ENCODE measurements around the gene CRAT. TPM values are rescaled to one million over a fixed set of nuclear protein-coding genes. Genes with fewer than 3 reads are reported as not detected.

Gene CRAT
- polyA plus RNA-seq, 2 of the 4 experiments (the other 2 are of a cell fraction): 20.5 to 26.0 TPM

DNA sequence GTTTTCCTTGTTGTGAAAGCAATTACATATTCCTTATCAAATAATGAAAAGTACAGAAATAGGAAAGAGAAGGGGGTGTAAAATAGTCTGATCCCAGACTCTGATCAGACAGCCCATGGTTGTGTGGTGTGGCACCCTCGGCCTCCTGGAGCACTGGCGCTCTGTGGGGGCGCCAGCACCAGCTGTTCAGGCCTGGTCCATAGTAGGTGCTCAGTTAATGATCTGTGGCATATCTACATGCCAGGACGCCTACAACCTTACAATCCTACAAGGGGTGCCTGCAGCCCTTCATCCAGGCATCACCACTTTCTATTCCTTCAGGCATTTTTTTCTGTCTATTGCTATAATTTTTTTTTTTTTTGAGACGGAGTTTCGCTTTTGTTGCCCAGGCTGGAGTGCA lies 57.6 kb downstream of the CRAT start:
- Histone ChIP-seq H3K4me1 (peaks cover 13% of the 10 kb centered on the region), H3K9me3 (no peaks in the 10 kb centered on the region), H3K4me2 (no peak overlapping the region), H3K27ac (no peak overlapping the region), H3K4me3 (no peak overlapping the region)
- ATAC-seq (no peak), DNase-seq (ENCODE audit: low read depth in 1 of 2, low spot score in 1 of 2) (no peak), FAIRE-seq (no peak)
- ChIA-PET POLR2A (no interaction called here), CTCF (no interaction called here)
- TF ChIP-seq, protein P1, sequence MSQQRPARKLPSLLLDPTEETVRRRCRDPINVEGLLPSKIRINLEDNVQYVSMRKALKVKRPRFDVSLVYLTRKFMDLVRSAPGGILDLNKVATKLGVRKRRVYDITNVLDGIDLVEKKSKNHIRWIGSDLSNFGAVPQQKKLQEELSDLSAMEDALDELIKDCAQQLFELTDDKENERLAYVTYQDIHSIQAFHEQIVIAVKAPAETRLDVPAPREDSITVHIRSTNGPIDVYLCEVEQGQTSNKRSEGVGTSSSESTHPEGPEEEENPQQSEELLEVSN (IDR thresholded peaks at IDR 0.05; ENCODE audit: borderline replicate concordance, low read depth): no peak
- TF ChIP-seq, protein P2, sequence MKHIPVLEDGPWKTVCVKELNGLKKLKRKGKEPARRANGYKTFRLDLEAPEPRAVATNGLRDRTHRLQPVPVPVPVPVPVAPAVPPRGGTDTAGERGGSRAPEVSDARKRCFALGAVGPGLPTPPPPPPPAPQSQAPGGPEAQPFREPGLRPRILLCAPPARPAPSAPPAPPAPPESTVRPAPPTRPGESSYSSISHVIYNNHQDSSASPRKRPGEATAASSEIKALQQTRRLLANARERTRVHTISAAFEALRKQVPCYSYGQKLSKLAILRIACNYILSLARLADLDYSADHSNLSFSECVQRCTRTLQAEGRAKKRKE (CRISPR knock-in tag; IDR thresholded peaks at IDR 0.05; ENCODE audit: low read depth): no peak
- TF ChIP-seq JUNB (IDR thresholded peaks at IDR 0.05) (no peak), POLR2AphosphoS2 (conservative IDR thresholded peaks at IDR 0.05; ENCODE audit: low read length) (no peak), EP300 (IDR thresholded peaks at IDR 0.05) (no peak), RARB (CRISPR knock-in tag; IDR thresholded peaks at IDR 0.05) (no peak), CEBPB (IDR thresholded peaks at IDR 0.05) (no peak)
- TF ChIP-seq, protein P3, sequence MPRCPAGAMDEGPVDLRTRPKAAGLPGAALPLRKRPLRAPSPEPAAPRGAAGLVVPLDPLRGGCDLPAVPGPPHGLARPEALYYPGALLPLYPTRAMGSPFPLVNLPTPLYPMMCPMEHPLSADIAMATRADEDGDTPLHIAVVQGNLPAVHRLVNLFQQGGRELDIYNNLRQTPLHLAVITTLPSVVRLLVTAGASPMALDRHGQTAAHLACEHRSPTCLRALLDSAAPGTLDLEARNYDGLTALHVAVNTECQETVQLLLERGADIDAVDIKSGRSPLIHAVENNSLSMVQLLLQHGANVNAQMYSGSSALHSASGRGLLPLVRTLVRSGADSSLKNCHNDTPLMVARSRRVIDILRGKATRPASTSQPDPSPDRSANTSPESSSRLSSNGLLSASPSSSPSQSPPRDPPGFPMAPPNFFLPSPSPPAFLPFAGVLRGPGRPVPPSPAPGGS (IDR thresholded peaks at IDR 0.05): no peak
- WGBS (ENCODE audit: missing lambda C conversion rate): 92% methylated on average over 6 of the region's 6 CpGs

DNA sequence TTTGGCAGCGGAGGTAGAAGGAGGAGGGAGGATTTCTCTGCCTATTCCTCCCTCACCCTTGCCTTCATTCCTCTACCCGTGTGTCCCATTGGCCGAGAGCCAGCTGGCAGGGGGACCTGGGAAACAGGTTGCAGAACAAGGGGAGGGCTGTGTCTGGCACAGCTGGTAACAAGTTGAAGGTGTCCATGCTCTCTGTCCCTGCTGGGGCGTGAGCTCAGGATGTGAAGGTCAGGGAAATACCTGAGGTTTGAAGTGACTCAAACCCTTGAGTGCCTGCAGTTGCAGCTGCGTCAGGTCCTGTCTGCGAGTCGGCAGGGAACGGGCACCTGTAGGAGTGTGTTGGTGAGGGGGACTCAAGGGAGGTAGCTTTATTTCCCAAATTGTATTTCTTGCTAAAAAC lies 58.0 kb downstream of the CRAT start:
- no peak overlapping the region for H3K4me2 ChIP-seq
- no peaks in the 10 kb centered on the region for H3K9me3 ChIP-seq
- CTCF ChIA-PET: no interaction called here
- TF ChIP-seq ZC3H11A (IDR thresholded peaks at IDR 0.05): no peak
- no peak for TF ChIP-seq HOXA7 (CRISPR knock-in tag; IDR thresholded peaks at IDR 0.05)
- TF ChIP-seq HOXB5 (CRISPR knock-in tag; IDR thresholded peaks at IDR 0.05): no peak
- TF ChIP-seq ZNF302 (CRISPR knock-in tag; IDR thresholded peaks at IDR 0.05): no peak
- no peak for TF ChIP-seq SMC3 (IDR thresholded peaks at IDR 0.05)
- no peak; a peak in 2 of 6 replicates for ATAC-seq
- 70% methylated on average over 8 of the region's 8 CpGs for WGBS (ENCODE audit: missing lambda C conversion rate)
- peak in 1 of 2 experiments; percentile 35 for DNase-seq (ENCODE audit: low read depth in 1 of 2, low spot score in 1 of 2)
- H3K4me1 ChIP-seq: peaks cover 13% of the 10 kb centered on the region
- FAIRE-seq: no peak
- POLR2A ChIA-PET: no interaction called here
- no peak overlapping the region for H3K27ac ChIP-seq
- no peak overlapping the region for H3K4me3 ChIP-seq

Other genes with a start within 250 kb of the CRAT start
- 10.0 and 12.2 TPM in 2 replicates for gene KYAT1, start 228.8 kb downstream of the CRAT start, polyA plus RNA-seq (2011; rRNA removed)
- gene KYAT1, start 228.8 kb downstream of the CRAT start, polyA plus RNA-seq (2017; fragmentation: RNase III; extraction: RNeasy Plus Mini Kit Qiagen cat#74134 plus additional on column Dnase treatment): 8.1 to 9.6 TPM (median 8.4 TPM) in 3 replicates
- 25.9 and 29.2 TPM in 2 replicates for gene LRRC8A, start 228.7 kb downstream of the CRAT start, polyA plus RNA-seq (2011; rRNA removed)
- gene LRRC8A, start 228.7 kb downstream of the CRAT start, polyA plus RNA-seq (2017; fragmentation: RNase III; extraction: RNeasy Plus Mini Kit Qiagen cat#74134 plus additional on column Dnase treatment): 22.6 to 23.1 TPM (median 22.9 TPM) in 3 replicates
- gene PHYHD1, start 189.8 kb downstream of the CRAT start, polyA plus RNA-seq (2011; rRNA removed): 0.12 TPM in 1 of 2 replicates, not detected in the other
- gene PHYHD1, start 189.8 kb downstream of the CRAT start, polyA plus RNA-seq (2017; fragmentation: RNase III; extraction: RNeasy Plus Mini Kit Qiagen cat#74134 plus additional on column Dnase treatment): 0.12 TPM in 1 of 3 replicates, not detected in the others
- gene DOLK, start 163.2 kb downstream of the CRAT start, polyA plus RNA-seq (2011; rRNA removed): 25.4 and 27.8 TPM in 2 replicates
- gene DOLK, start 163.2 kb downstream of the CRAT start, polyA plus RNA-seq (2017; fragmentation: RNase III; extraction: RNeasy Plus Mini Kit Qiagen cat#74134 plus additional on column Dnase treatment): 19.9 to 22.8 TPM (median 22.2 TPM) in 3 replicates
- 52.3 and 62.1 TPM in 2 replicates for gene NUP188, start 163.1 kb downstream of the CRAT start, polyA plus RNA-seq (2011; rRNA removed)
- 29.2 to 37.9 TPM (median 33.2 TPM) in 3 replicates for gene NUP188, start 163.1 kb downstream of the CRAT start, polyA plus RNA-seq (2017; fragmentation: RNase III; extraction: RNeasy Plus Mini Kit Qiagen cat#74134 plus additional on column Dnase treatment)
- gene SH3GLB2, start 82.5 kb downstream of the CRAT start, polyA plus RNA-seq (2011; rRNA removed): 28.3 and 30.0 TPM in 2 replicates
- gene SH3GLB2, start 82.5 kb downstream of the CRAT start, polyA plus RNA-seq (2017; fragmentation: RNase III; extraction: RNeasy Plus Mini Kit Qiagen cat#74134 plus additional on column Dnase treatment): 40.2 to 42.6 TPM (median 40.6 TPM) in 3 replicates
- gene MIGA2, start 74.2 kb downstream of the CRAT start, polyA plus RNA-seq (2011; rRNA removed): 6.3 and 6.4 TPM in 2 replicates
- 12.8 to 16.1 TPM (median 15.1 TPM) in 3 replicates for gene MIGA2, start 74.2 kb downstream of the CRAT start, polyA plus RNA-seq (2017; fragmentation: RNase III; extraction: RNeasy Plus Mini Kit Qiagen cat#74134 plus additional on column Dnase treatment)
- gene DOLPP1, start 29.7 kb downstream of the CRAT start, polyA plus RNA-seq (2011; rRNA removed): 25.6 and 31.4 TPM in 2 replicates
- gene DOLPP1, start 29.7 kb downstream of the CRAT start, polyA plus RNA-seq (2017; fragmentation: RNase III; extraction: RNeasy Plus Mini Kit Qiagen cat#74134 plus additional on column Dnase treatment): 21.8 to 23.5 TPM (median 22.2 TPM) in 3 replicates
- gene PTPA, start 622 bp upstream of the CRAT start, polyA plus RNA-seq (2011; rRNA removed): 140 and 149 TPM in 2 replicates
- gene PTPA, start 622 bp upstream of the CRAT start, polyA plus RNA-seq (2017; fragmentation: RNase III; extraction: RNeasy Plus Mini Kit Qiagen cat#74134 plus additional on column Dnase treatment): 140 to 167 TPM (median 161 TPM) in 3 replicates
- 16.8 and 25.1 TPM in 2 replicates for gene IER5L, start 67.5 kb upstream of the CRAT start, polyA plus RNA-seq (2011; rRNA removed)
- 47.9 to 67.5 TPM (median 54.9 TPM) in 3 replicates for gene IER5L, start 67.5 kb upstream of the CRAT start, polyA plus RNA-seq (2017; fragmentation: RNase III; extraction: RNeasy Plus Mini Kit Qiagen cat#74134 plus additional on column Dnase treatment)

Data from A549 (cell line).